NCI-H2171 treated with DMSO at 0.1 percent for 48 hours (cell line): Measurements from ENCODE around the gene FHIT.
A peak's percentile ranks its signal among the peaks of the same experiment; 100 is the strongest.
"Not testable (repeated sequence)": the region's sequence is repeated elsewhere in the genome, so short reads cannot be mapped to it uniquely, and the experiment has no call there.

ENCODE experiments used
- DNase-seq: peaks from one replicate; lab custom pipeline; 2025; lab: John Stamatoyannopoulos, UW

The FHIT gene

DNA sequence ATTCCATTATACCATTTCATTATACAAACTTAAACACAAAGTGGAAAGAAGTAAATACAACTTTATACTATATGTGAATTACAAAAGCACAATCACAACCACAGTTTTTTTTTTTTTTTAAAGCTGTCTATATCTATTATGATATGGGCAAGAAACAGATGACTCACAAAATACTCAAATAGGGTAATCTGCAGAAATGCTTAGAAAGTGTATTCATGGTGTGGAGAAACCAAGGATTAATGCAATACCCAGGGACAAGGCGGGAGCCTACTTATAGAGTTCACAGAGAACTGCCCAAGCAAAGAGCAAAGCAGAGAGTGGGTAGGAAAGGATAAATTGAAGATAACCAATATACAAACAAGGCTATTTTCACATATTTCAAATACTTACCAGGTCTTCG, 332.0 kb downstream of the FHIT start:
- DNase-seq, result no peak

DNA sequence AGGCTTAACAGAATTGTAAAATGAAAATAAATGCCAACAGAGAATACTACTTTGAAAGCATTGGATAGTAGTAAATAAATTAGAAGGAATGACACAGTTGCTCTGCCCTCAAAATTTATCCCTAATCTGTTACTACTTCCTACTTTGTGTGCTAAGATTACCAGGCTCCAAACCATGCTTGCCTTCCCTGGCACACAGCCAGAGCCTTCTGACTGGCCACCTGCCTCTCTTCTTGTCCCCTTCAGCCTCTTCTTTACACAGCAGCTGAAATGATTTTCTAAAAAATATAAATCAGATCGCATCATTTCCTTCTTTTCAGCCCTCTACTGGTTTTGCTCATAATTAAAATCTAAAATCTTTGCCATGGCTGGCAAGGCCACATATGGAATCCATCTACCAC, 334.1 kb downstream of the FHIT start:
- DNase-seq, result peak; percentile 44

DNA sequence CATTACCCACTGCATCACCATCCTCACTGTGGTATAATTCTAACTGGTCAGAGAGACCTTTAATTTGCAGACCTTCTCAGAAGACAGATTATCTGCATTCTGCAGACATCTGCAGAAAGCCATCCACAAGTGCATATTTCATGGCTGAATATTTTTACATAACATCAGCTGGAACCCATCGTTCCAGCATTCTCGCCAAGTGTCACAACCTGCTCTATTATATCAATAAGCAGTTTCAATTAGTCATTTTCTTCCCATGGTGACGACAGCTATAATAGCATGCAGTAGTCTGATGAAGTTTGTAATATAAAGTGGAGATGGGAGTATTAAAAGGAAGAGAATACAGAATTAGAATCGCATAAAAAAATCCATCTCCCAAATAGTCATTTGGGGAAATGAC, 334.7 kb downstream of the FHIT start:
- no peak for DNase-seq

DNA sequence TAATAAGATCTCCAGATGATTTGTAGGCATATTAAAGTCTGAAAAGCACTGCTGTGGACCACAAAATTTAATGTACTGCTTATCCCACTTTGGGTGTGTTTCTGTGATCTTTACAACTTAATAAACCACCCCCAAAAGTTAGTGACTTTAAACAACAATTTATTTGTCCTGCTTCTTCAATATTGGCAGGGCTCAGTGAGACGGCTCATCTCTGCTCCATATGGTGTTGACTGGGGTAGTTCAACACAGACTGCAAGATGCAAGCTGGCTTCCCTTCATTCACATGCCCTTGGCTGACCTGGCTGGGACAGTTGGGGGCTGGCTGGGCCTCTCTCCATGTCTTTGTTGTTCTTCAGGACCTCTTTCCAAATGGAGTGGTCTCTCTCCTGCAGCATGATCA, 337.8 kb downstream of the FHIT start:
- DNase-seq, result no peak

DNA sequence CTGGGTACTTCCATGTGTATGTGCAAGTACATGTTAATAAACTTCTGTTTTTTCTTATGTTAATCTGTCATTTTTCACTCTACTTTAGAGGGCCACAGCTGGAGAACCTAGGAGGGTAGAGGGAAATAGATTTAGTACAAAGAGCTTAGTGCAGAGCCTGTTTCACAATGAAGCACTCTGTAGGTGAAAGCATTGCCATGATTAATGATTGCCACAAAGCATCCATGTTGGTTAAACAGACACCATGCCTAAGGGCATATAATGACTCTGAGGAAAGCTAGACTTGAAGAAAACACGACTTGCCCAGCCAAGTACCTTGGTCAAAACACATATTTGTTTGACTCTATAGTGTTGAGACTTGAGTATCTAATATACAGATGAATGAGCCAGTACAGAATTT, 338.4 kb downstream of the FHIT start:
- no peak for DNase-seq

DNA sequence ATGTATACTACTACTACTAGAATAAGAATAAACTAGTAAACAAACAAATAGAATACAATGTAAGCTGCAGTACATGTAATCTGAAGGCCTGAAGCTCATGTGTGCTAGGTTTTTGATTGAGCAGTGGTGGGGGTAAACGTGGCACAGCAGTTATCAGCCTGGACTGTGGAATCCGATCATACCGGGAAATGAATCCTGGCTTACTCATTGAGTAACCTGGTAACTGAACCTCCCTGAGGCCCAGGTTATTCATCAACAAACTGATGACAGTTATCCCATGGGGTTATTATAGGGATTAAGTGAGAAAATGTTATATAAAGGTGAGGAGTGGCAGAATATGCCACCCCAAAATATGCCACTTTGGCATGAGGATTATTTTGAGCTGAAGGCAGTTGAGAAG, 339.1 kb downstream of the FHIT start:
- no peak for DNase-seq

DNA sequence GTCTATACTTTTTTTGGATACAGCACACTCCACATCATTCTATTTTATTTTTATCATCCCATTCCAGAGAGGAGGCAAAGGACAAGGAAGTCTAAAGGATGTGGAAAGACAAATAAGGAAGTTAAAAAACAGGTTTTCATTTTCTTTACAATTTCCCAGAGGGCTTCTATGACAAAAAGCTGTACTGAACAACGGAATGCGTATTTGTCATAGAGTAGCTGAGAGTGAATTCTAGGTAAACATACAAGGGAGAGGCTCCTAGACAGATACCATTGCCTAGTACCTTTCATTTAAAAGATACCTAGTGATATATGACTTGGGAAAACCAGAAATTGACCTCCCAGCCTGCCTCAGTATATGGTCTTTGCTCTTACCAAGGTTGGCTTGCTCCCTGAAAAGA, 341.7 kb downstream of the FHIT start:
- no peak for DNase-seq

DNA sequence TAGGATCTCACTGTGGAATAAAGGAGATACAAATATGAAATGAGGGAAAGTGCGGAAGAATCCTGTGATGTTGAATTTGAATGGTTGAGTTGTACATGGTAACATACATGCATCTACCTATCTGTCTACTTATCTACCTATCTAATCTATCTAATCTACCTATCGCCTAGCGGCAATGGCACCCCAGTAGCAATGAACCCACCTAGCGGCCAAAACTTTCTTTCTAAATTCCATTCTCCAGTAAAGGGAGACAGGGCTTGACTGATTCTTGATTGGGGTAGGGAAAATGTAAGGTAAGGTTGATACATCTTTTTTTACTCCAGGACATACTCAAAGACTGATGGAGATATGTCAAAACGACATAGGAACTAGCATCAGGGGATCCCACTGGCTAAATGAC, 345.0 kb downstream of the FHIT start:
- no peak for DNase-seq

DNA sequence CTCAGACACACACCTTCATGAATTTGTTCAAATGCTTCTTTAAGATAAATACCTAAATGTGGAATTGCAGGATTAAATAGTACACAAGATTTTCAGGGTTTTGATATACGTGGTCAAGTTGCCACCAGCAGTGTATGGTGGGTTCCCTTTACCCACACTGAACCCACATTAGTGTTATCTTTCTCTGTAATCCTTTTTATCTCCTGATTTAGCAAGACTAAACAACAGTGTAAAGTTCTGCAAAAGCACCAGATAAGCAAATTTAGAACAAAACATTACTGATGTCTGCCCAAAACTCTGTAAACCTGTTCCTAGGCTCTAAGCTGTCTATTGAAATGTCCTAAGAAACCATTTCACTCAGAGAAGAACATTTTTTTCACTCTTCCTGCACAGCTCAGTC, 352.9 kb downstream of the FHIT start:
- DNase-seq, result no peak

DNA sequence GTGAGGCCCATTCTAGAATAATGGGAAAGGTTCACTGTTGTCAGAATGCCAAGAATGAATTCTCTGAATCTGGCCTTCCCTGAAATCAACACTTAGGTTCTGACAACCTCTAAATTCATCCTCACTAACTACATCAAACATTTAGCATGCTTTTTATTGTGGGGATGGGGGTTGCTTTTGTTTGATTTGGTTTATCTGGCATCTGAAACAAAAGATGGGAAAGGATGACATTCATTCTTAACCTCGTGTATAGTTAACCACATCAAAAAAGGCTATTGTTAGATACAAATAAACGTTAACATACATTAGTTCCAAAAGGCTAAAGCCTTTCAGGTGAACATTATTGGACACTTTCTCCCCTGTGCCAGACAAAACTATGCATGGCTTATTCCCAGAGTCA, 357.3 kb downstream of the FHIT start:
- DNase-seq, result no peak

DNA sequence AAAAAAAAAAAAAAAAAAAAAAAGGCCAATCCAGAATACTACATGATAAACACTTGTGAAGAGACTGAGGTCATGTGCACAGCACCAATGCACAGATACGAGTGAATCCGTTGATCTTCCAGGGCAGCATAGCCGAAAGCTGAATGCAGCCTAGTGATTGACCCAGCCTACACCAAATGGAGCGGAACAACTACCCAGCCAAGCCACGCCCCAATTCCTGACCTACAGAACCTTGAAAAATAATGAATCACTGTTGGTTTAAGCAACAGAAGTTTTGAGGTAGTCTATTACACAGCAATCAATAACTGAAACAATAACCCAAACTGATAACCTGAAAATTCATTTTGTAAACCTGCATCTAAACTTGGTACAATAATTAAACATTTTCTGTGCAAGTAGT, 361.0 kb downstream of the FHIT start:
- DNase-seq, result no peak

DNA sequence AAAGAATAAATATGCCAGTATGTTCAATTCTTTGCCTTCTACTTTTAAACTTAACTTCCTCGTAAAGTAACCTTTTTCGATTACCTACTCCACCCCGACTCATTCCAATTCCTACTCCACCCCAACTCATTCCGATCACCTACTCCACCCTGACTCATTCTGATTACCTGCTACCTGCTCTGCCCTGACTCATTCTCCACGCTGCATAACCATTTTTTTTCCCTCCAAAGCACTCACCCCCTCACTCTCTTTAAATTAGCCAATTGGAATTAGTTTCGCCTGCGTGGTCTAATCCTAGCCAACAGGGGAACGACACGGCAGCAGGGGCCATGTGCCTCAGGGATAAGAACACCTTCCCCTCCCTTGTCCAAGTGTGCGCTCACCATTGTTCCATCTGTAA, 362.3 kb downstream of the FHIT start:
- not testable (repeated sequence) for DNase-seq

DNA sequence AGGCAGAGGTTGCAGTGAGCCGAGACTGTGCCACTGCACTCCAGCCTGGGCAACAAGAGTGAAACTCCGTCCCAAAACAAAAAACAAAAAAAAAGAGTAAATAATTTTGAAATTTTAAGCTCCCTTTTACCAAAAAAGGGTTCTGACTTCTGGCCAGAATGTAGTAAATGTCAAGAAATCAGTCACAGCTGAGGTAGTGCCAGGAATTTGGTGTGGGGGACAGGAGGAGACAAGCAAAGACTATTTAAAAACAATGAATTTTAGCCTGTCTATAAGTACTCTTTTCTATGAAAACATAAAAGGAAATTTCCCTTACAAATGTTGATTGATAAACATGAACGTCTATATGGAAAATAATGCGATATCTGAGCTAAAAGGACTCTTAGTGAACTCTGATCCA, 363.7 kb downstream of the FHIT start:
- DNase-seq, result no peak

DNA sequence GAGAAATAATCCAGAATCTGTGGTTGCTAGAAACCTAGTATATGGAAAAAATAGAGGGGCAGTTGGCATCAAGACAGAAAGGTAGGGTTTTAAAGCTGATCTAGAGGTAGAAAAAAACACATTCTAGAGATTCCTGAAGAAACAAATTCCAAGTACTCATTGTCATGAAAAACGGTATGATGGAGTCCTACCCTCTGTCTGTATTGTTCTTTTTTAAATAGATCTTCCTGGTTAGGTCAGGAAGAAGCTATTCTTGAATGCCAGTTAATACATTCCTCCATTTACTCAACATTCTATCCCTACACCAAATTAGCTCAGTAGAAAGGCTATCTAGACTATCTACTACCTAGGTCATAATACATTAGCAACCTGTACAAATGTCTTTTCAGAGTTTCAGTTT, 364.7 kb downstream of the FHIT start:
- no peak for DNase-seq

DNA sequence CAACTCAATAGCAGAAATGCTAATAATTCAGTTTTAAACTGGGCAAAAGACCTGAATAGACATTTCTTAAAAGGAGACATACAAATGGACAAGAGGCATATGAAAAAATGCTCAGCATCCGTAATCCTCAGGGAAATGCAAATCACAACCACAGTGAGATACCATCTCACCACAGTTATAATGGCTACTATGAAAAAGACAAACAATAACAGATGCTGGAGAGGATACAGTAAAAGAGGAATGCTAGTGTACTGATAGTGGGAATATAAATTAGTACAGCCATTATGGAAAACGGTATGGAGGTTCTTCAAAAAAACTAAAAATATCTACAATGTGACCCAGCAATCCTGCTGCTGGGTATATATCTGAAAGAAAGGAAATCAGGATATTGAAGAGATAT, 367.2 kb downstream of the FHIT start:
- no peak for DNase-seq

DNA sequence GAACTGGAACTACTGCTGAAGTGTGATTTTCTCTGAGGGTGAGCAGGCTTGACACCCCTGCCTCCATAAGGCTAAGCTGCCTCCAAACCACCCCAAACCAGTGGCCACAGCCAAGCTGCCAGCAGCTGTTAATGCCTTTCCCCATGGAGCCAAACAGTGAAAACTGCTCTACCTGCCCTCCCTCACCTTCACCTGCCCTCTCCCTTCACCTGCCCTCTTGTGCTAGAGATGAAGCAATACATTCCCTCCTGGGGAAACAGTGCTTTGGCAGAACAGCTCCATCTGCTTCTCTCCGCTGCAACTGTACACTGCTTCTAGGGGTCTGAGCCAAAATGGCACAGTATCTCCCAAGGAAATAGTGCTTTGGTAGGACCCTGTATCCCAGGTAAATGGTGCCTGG, 374.1 kb downstream of the FHIT start:
- DNase-seq, result peak; percentile 74

DNA sequence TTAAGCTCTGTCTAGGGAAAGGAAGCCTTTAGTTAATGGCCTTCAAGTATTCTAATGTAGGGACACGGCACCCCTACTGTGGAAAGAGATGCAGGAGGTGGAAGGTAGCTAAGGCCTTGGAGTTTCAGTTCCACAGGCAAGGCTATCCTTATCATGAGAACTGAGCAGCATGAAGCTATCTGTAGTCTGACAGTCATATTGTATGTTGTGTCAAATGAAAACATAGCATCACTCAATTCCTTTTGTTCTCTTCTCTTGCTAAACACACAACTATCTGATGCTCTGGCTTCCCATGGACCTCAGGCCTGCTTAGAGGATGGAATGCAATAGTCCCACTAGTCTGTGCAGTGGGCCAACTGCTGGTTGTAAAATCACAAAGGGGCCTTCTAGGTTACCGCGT, 380.9 kb downstream of the FHIT start:
- DNase-seq, result no peak

DNA sequence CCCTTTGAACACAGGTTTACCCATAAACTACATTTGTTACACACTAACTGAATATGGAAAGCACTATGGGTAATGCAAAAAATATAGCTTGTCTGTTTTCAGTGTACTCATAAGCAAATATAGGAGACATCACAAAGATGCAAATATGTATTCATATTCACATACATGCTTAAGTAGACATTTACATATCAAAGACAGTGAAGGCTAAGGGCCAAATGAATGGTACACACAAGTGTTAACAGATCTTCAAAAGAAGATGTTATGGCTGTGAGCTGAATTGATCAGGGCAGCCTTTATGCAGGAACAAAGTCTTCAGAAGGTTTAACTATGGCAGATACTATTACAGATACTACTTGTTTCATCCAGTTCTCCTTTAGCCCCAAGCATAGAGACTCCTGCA, 384.1 kb downstream of the FHIT start:
- no peak for DNase-seq

DNA sequence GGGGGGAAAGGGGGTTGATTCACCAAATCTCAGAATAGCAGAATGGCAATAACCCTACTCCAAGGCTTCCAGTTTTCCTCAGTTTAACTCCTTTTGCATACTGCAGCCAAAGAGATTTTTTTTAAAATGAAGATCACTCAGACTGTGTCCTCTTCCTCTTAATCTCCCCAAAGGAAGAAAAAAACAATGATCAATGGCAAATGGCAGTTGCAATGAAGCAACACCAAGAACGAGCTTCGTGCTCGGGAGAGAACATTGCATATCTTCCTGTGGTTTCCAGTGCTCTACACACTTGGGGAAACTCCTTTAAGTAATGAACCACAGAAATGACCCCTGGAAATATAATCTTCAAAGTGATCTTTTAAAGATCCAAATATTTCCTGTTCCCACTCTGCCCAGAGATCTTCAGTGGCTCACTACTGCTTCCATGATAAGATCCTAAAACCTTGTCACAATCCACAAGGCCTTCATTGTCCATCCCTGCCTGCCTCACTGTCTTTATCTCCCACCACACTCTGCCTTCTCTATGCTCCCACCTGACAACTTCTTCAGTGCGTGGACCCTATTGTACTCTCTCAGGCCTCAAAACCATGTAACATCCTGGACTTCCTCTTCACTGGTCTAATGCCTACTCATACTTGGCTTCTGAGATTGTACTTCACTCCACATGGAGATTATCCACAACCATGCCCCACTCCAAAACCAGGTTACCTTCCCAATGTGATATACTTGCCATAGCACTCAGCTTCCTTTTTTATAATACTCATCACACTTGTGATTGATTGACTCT, 394.8 kb downstream of the FHIT start:
- no peak for DNase-seq

DNA sequence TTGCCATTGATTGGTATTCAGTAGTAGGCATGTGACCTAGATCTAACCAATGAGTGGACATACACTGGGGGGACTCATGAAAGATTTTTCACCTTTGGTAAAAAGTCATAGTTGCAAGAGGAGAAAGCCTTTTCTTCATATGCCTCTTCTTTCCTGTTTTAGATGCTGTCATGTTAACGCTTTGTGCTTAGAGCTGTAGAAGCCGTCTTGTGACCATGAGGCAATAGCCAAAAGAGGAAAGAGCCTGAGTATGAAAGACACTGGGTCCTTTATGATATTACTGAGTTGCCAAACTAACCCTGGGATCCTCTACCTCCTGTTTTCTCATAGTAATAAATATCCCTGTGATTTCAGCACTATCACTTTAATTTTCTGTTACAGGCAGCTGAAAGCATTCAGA, 396.0 kb downstream of the FHIT start:
- DNase-seq, result no peak

DNA sequence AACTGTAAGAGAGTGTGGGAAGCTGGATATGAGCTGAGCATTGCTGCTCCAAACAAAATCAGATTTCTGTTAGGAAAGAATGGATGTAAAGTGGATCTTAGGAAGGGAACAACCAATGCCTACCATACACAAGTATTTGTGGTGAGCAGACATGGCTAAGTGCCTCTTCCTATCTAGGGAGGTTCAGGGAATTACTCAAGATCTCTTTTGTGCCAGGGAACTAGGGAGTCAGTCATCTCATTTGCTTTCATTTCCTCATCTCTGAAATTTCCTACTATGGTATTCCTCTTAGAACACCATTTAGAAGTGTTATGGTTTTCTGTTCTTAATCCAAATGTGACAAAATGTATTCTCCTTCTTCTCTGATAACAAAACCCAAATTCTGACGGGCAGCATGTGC, 396.5 kb downstream of the FHIT start:
- DNase-seq, result no peak

DNA sequence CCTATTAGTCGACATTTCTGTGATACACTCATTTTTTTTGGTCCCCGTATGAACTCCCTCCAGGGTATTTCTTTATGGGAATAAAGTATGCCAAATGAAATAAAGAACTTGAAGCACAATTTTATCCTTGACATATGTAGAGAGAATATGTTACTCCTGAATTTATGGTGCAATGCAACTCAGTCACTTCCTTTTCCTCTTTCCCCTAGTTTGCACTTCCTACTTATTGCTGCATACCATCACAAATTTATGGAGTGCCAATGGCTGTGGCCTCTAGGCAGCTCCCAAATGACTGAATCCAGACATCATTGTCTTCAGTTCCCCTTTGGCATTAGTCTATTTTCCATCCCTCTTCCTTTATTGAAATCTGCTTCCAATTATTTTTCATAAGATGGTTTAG, 403.5 kb downstream of the FHIT start:
- DNase-seq, result no peak

DNA sequence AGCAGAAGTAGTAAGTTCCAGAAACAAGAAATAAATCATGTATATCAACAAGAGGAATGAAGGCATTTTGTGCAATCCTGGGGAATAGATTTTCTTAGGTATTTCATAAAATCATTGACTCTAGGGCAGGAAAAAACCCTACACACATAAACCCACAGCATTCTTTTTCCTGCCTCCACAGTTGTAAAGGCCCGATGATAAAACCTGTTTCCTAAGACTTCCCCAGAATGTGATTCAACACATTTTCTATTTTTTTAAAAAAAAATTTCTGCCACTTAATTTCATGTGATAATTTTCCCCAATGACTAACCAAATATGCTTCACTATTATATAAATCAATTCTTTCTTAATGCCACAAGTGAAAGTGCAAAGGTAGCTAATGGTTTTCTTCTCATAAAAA, 407.0 kb downstream of the FHIT start:
- DNase-seq, result no peak

DNA sequence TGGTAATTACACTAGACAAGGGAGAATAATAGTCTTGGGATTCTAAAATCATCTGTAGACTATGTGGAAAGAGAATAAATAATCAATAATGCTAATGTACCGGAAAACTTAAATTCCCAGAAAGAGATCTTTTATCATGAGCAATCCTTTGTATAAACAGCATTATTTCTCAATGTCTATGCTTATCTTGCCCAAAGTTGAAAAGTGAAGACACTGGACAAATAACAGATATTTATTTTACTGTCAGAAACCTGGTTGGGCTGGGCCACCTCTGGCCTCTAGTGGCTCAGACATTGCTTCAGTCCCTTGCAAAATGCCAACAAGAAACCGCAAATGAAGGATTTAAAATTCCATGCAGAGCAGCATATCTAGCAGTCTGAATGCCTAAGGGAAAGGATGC, 409.9 kb downstream of the FHIT start:
- no peak for DNase-seq

DNA sequence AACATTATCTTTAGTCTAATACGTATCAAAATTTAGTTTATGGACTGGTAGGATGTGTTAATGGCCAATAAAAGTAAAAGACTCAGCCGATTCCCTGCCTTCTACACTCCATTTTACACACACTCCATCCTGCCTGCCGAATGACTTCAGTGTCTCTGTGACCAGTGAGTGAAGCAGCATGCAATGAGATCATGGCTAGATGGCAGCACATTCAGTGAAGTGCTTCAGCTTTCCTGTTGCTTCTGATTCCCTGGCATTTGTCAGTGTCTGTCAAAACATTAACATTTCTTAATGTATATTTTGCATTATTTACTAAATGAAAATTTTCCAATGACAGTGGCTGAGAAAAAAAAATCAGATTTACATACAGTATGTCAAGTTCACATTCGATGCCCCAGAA, 412.0 kb downstream of the FHIT start:
- no peak for DNase-seq
